ENCODE measurements around the gene PDSS2.
"Not testable (repeated sequence)": the region's sequence is repeated elsewhere in the genome, so short reads cannot be mapped to it uniquely, and the experiment has no call there.

PDSS2 gene

GRCh38 chr6:107459283-107460082 is at the start of gene PDSS2:
PDSS2 (minus strand) TSS chr6:107459564; CDS start chr6:107459285, 279 bp downstream.
- DNase-seq (ENCODE audit: low spot score), result peak; percentile 98

DNA sequence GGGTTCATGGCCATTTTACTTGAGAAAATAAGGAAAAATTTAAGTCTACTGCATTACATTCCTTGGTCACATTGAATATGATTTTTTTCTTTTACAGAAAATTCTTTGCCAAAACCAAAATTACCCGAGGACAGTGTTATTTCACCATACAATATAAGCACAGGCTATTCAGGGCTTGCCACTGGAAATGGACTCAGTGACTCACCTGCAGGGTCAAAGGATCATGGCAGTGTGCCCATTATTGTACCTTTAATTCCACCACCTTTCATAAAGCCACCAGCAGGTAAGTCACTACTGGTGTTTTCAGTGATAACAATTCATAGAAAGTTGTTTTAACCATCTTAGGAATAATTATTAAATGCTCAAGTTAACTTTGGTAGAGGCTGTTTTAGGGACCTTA is 46.8 kb upstream of the PDSS2 start:
- DNase-seq (ENCODE audit: low spot score), result no peak

DNA sequence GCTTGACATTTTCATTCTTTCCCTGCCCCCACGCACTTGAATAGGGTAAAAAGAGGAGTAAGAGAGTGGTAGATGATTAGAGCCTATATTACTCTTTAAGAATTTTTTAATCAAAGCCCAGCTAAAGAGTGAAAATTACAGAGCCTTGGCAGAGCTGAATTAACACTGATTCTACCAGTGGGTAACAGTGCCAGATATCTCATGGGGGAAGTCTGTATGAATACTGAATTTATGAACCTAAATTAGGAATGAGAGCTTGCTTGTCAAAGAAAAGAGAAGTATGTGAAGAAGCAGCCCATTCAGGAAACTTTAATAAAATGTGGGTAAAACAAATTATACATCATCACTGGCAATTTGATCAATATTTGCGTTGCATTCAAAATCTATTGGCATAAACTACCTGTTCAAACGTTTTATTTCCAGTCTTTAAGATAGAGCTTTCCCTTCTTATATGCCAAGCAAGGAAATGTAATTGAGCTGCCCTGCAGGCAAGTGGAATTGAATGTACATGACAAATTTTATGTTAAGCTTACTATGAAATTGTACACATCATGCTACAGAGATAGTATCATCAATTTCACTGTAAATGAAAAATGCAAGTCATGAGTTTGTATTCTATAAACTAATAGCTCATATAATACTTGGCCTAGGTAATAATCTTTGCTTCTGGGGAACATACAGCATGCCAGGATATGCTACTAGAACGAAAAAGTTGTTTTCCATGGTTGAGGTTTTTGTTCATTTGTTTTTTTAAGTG is 45.1 kb upstream of the PDSS2 start:
- no peak for DNase-seq (ENCODE audit: low spot score)

- DNase-seq (ENCODE audit: low spot score), result no peak
These were observed 37.7 kb upstream of the PDSS2 start for GRCh38 chr6:107496892-107497684.

GRCh38 chr6:107495971-107496370 is 36.6 kb upstream of the PDSS2 start:
- no peak for DNase-seq (ENCODE audit: low spot score)

DNA sequence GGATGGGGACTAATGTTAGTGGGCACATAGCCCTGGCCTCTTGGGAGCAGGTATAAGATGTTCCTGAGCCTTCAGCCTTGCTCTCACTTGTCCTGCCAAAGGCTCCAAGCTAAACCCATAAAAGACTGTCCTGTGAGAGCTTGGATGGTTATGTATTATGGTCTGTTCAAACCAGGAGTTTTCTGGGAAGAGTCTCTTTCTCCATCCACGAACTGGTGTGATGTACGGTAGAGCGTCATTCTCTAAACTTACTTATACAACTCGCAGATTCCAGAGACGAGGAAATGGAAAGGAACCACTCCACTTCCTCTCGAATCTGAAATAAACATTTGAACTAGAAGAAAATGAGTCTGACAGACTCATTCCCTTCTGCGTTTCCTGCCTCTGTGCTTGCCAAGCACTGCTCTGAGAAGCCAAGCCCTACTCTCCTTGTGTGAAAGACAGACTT is 35.9 kb upstream of the PDSS2 start:
- no peak for DNase-seq (ENCODE audit: low spot score)

DNA sequence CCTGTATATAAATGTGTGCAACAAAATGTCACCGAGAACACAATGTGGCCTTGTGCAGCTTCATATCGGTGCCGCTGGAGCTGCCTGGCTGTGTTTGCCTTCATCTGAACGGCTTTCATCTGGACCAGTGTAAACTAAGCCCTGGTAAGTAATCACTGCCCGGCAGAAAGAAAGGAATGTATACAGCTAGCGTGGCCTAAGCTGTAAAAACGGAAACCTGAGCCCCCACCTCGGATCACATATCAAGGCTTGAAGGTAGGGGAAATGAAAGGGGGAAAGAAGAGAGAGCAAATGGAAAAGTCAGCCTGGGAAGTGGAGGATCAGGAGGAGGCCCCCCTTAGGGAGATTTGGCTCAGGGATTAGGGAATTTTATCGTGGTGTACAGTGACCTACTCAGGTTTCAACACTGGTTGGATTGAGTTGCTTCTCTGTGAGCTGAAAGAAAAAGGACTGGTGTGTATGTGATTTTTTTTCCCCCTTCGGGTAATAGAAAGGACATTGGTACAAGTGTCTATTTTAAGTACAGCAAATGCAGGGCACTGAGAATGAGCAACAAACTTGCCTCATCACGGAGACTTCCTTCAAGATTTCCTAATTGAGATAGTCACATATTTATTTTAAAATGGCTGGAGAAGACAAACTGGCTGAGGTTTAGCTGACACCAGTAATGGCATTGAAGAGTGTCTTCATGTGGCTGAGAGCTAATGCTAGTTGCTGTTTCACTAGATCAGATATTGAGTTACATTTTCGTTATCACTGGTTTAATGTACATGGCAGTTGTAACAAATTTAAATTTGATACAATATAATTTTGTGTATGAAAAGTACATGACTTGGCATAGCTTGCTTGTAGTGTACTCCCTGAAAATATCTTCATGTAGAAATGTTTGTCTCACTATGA is 34.0 kb upstream of the PDSS2 start:
- no peak for DNase-seq (ENCODE audit: low spot score)

GRCh38 chr6:107491760-107492660 is 32.6 kb upstream of the PDSS2 start:
- no peak for DNase-seq (ENCODE audit: low spot score)

- peak; percentile 53 for DNase-seq (ENCODE audit: low spot score)
These were observed 31.8 kb upstream of the PDSS2 start for GRCh38 chr6:107491138-107491609.

DNA sequence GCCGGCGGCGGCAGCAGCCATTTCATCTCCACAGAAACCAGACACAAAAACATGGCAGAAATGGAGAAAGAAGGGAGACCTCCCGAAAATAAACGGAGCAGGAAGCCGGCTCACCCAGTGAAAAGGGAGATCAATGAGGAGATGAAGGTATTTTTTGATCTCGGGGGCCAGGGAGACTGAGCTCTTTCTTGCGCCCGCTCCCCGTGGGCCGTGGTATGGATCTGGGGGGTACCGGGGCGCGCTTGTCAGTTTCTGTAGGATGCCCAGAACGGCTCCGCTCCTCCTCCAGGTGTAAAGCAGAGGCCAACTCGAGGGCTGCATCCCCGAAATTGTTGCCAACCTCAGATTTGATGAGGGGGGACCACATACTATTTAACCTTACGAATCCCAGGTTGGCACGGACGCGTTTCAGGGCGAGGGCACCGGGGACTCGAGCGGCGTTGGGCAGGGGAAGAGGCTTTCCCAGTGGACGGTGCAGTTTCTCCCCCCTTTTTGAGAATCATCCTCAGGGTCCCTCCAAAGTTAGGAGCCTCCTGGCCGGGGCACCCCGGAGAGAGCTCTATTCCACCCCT is 31.3 kb upstream of the PDSS2 start:
- DNase-seq (ENCODE audit: low spot score), result no peak

DNA sequence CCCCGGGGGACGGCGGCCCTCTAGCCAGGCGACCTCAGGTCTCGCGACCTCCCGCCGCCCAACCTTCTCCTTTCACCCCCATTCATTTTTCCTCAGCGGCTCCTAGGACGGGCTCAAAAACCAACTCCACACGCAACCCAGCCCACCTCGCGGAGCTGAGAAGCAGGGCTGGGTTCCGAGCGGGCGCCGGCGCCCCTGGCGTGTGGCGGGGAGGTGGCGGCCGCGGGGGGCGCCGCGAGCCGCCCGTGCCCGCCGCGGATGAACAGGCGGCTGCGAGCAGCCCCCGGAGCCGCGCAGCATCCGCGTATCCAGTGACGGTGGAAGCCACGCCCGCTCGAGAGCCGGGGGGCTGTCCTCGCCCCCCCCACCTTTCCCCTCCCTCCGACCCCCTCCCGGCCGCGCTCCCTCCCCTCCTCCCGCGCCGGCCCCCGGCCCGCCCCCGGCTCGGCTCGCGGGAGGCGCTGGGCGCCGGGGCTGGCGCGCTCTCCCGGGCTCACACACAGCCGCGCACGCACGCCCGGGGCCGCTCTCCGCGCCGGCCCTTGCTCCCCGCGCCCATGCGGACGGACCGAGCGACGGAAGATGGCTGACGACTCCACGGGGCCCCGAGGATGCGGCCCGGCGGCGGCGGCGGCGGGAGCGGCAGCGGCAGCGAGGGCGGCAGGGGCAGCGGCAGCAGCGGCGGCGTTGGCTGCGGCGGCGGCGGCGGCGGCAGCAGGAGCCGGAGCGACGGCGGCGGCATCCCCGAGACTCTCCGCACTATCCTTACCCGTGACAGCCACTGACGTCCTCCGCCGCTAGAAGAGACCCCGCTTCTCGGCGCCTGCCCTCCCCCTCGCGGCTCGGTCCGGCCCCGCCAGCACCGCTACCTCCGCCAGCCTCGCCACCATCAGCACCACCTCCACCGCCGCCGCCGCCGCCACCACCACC is 30.5 kb upstream of the PDSS2 start, which contains the start of gene SOBP:
Gene SOBP, plus strand, starts transcription at position 482 of the 930 bp plus-strand sequence. CDS start 500 bp downstream, outside the sequence.
- peak; percentile 74 for DNase-seq (ENCODE audit: low spot score)

- peak; percentile 66 for DNase-seq (ENCODE audit: low spot score)
These were observed 29.7 kb upstream of the PDSS2 start for GRCh38 chr6:107488875-107489635.

DNA sequence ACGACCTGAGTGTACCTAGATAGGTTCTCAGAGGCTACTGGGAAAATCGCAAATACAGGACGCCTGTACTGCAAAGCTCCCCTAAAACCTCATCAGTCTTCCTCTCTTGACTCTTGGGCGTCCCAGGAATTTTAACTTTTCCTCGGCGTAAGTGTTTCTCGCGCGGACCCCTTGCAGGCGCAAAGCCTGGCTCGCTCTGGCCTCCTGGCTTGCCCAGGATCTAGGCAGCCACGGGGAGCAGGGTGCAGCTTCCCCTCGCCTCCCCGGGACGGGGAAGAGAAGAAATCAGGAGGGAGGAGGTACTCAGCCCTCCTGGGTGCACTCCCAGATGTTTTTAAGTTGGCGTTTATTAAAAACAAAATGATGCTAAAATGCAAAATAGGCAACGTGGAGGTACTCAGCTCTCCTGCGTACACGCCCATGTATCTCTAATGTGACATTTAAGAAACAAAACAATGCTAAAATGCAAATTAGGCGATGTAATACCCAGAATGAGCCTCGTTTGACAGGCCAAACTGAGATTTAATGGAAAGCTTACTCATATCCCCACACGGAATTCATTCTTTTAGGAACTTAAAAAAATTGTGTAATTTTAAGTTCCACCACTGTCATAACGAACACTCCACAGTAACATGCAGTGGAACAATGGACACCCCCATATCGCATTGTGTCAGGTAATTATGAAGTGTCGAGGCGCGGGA is 29.0 kb upstream of the PDSS2 start:
- DNase-seq (ENCODE audit: low spot score), result no peak

DNA sequence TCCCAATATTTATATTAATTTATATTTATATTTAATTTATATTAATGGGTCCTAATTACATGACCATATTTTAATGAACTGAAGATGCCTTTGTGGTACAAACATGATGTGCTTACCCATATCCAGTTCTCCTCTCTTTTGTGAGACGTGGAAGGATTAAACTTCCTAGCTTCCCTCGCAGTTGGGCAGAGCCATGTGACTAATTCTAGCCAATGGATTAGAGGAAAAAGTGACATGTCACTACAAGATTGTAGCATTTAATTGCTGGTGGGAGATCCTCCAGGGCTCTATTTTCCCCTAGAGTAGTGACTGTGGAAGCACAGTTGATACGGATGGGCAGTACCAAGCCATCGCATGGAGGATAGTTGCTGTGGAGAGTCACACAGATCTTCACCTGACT is 25.8 kb upstream of the PDSS2 start:
- DNase-seq (ENCODE audit: low spot score), result no peak

DNA sequence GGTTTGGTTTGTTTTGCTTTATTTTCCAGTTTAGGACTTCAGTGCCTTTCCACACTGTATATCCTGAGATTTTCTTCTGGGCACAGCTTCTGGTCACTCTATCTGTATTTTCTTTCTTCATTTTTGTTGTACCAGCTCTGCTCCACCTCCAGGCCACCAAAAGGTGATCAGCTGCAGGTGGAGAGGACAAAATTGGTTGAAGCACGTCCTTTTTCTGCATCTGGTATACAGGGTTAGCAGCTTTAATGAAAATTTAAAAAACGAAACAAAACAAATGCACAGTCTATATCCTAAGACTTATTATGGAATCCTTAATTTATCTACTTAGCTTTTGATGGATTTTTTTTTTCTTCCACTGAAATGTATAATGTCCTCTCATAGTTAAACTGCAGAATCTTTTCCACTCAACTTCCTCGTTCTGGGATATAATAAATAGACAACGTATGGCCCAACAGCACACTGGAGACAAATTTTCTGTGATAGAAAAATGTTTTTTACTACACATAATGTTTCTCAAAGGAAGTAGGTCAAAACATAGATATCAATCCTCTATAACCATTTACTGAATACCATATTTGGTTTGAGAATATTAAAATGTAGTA is 19.8 kb upstream of the PDSS2 start:
- no peak for DNase-seq (ENCODE audit: low spot score)

- not testable (repeated sequence) for DNase-seq (ENCODE audit: low spot score)
These were observed 16.5 kb upstream of the PDSS2 start for GRCh38 chr6:107475826-107476225.

DNA sequence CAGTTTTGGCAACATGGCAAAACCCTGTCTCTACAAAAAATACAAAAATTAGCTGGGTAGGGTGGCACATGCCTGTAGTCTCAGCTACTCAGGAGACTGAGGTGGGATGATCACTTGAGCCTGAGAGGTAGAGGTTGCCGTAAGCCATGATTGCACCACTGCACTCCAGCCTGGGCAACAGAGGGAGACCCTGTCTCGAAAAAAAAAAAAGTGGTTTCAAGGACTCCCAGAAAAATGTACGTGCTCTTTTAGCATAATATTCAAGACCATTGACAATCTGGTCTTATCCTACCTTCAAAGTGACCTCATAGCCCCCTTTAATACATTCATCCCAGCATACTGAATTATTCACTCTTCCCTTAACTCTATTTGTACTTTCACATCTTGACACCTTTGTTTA is 16.0 kb upstream of the PDSS2 start:
- not testable (repeated sequence) for DNase-seq (ENCODE audit: low spot score)
